Measurements from ENCODE around the gene CFLAR.

The CFLAR gene

GRCh38 chr2:201084863-201085262, 31.1 kb upstream of the CFLAR start:
- no peak for DNase-seq (ENCODE audit: low read depth)
- TF ChIP-seq CTCF (conservative IDR thresholded peaks at IDR 0.05; ENCODE audit: low read length): no peak
- no peak overlapping the region for H3K4me3 ChIP-seq (ENCODE audit: low read length)

- no peak for TF ChIP-seq CTCF (conservative IDR thresholded peaks at IDR 0.05; ENCODE audit: low read length)
- H3K4me3 ChIP-seq (ENCODE audit: low read length): no peak overlapping the region
- no peak for DNase-seq (ENCODE audit: low read depth)
Observed at GRCh38 chr2:201090574-201090973, 25.4 kb upstream of the CFLAR start.

GRCh38 chr2:201093573-201093972, 22.4 kb upstream of the CFLAR start:
- DNase-seq (ENCODE audit: low read depth): peak; percentile 74
- H3K4me3 ChIP-seq (ENCODE audit: low read length): no peak overlapping the region
- TF ChIP-seq CTCF (conservative IDR thresholded peaks at IDR 0.05; ENCODE audit: low read length): no peak

- DNase-seq (ENCODE audit: low read depth): no peak
- H3K4me3 ChIP-seq (ENCODE audit: low read length): no peak overlapping the region
- no peak for TF ChIP-seq CTCF (conservative IDR thresholded peaks at IDR 0.05; ENCODE audit: low read length)
Observed at GRCh38 chr2:201100497-201100896, 15.5 kb upstream of the CFLAR start.

GRCh38 chr2:201105759-201106158, 10.2 kb upstream of the CFLAR start:
- no peak for TF ChIP-seq CTCF (conservative IDR thresholded peaks at IDR 0.05; ENCODE audit: low read length)
- no peak overlapping the region for H3K4me3 ChIP-seq (ENCODE audit: low read length)
- no peak for DNase-seq (ENCODE audit: low read depth)

GRCh38 chr2:201107624-201108023, 8.3 kb upstream of the CFLAR start:
- TF ChIP-seq CTCF (conservative IDR thresholded peaks at IDR 0.05; ENCODE audit: low read length): no peak
- H3K4me3 ChIP-seq (ENCODE audit: low read length): no peak overlapping the region

GRCh38 chr2:201108341-201108740, 7.6 kb upstream of the CFLAR start:
- TF ChIP-seq CTCF (conservative IDR thresholded peaks at IDR 0.05; ENCODE audit: low read length): no peak
- no peak for DNase-seq (ENCODE audit: low read depth)
- H3K4me3 ChIP-seq (ENCODE audit: low read length): no peak overlapping the region

More at GRCh38 chr2:201107624-201108023, 8.3 kb upstream of the CFLAR start:
- no peak for DNase-seq (ENCODE audit: low read depth)

All from AG10803 (cell line).